Glomerular visceral epithelial cell (primary cell): Measurements from ENCODE around the gene CACNA1E.

Experiments
- DNase-seq: peaks from one replicate; pipeline ENCODE4 v3.0.0-alpha.2; 2016; ENCODE audit errors: extremely low spot score

Gene CACNA1E

GRCh38 chr1:181680332-181680731 is 197.0 kb downstream of the CACNA1E start:
- DNase-seq = no peak

- DNase-seq = no peak
Observed at GRCh38 chr1:181680871-181681270, 197.6 kb downstream of the CACNA1E start.

- no peak for DNase-seq
Observed at GRCh38 chr1:181685211-181685610, 201.9 kb downstream of the CACNA1E start.

- DNase-seq = no peak
Observed at GRCh38 chr1:181701891-181702290, 218.6 kb downstream of the CACNA1E start.

GRCh38 chr1:181704546-181704945 is 221.2 kb downstream of the CACNA1E start:
- no peak for DNase-seq

- DNase-seq = no peak
Observed at GRCh38 chr1:181711820-181712219, 228.5 kb downstream of the CACNA1E start.

- no peak for DNase-seq
Observed at GRCh38 chr1:181712711-181713110, 229.4 kb downstream of the CACNA1E start.

GRCh38 chr1:181714428-181714827 is 231.1 kb downstream of the CACNA1E start:
- no peak for DNase-seq

- no peak for DNase-seq
Observed at GRCh38 chr1:181718034-181718433, 234.7 kb downstream of the CACNA1E start.

GRCh38 chr1:181726320-181727012 is 243.1 kb downstream of the CACNA1E start:
- DNase-seq = no peak

- DNase-seq = no peak
Observed at GRCh38 chr1:181730606-181731005, 247.3 kb downstream of the CACNA1E start.

GRCh38 chr1:181732218-181732990 is 249.1 kb downstream of the CACNA1E start:
- DNase-seq = no peak

GRCh38 chr1:181733486-181733885 is 250.2 kb downstream of the CACNA1E start:
- no peak for DNase-seq

- no peak for DNase-seq
Observed at GRCh38 chr1:181737056-181737455, 253.7 kb downstream of the CACNA1E start.

GRCh38 chr1:181739214-181739613 is 255.9 kb downstream of the CACNA1E start:
- DNase-seq = no peak

- DNase-seq = no peak
Observed at GRCh38 chr1:181742426-181742825, 259.1 kb downstream of the CACNA1E start.

- no peak for DNase-seq
Observed at GRCh38 chr1:181743878-181744312, 260.6 kb downstream of the CACNA1E start.

GRCh38 chr1:181746224-181746623 is 262.9 kb downstream of the CACNA1E start:
- no peak for DNase-seq

GRCh38 chr1:181748013-181748412 is 264.7 kb downstream of the CACNA1E start:
- no peak for DNase-seq

- DNase-seq = no peak
Observed at GRCh38 chr1:181754103-181754502, 270.8 kb downstream of the CACNA1E start.

GRCh38 chr1:181759481-181759880 is 276.2 kb downstream of the CACNA1E start:
- DNase-seq = no peak

GRCh38 chr1:181763736-181764135 is 280.4 kb downstream of the CACNA1E start:
- DNase-seq = no peak

GRCh38 chr1:181765451-181766026 is 282.2 kb downstream of the CACNA1E start:
- DNase-seq = no peak
